ENCODE results near the gene MINDY1.

- TF ChIP-seq CTCF (IDR thresholded peaks at IDR 0.05), result no peak
- no peak for TF ChIP-seq EP300 (IDR thresholded peaks at IDR 0.05)
- TF ChIP-seq POLR2A (IDR thresholded peaks at IDR 0.05), result no peak
These were observed 49.0 kb downstream of the MINDY1 start for GRCh38 chr1:150957666-150958065.

Measured in tibial nerve (tissue), 4 donors.